ENCODE results near the gene GPALPP1. TPM values are rescaled to one million over a fixed set of nuclear protein-coding genes. Genes with fewer than 3 reads are reported as not detected.

The GPALPP1 gene, protein sequence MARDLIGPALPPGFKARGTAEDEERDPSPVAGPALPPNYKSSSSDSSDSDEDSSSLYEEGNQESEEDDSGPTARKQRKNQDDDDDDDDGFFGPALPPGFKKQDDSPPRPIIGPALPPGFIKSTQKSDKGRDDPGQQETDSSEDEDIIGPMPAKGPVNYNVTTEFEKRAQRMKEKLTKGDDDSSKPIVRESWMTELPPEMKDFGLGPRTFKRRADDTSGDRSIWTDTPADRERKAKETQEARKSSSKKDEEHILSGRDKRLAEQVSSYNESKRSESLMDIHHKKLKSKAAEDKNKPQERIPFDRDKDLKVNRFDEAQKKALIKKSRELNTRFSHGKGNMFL
- 31.4 and 40.9 TPM in 2 replicates for total RNA-seq

DNA sequence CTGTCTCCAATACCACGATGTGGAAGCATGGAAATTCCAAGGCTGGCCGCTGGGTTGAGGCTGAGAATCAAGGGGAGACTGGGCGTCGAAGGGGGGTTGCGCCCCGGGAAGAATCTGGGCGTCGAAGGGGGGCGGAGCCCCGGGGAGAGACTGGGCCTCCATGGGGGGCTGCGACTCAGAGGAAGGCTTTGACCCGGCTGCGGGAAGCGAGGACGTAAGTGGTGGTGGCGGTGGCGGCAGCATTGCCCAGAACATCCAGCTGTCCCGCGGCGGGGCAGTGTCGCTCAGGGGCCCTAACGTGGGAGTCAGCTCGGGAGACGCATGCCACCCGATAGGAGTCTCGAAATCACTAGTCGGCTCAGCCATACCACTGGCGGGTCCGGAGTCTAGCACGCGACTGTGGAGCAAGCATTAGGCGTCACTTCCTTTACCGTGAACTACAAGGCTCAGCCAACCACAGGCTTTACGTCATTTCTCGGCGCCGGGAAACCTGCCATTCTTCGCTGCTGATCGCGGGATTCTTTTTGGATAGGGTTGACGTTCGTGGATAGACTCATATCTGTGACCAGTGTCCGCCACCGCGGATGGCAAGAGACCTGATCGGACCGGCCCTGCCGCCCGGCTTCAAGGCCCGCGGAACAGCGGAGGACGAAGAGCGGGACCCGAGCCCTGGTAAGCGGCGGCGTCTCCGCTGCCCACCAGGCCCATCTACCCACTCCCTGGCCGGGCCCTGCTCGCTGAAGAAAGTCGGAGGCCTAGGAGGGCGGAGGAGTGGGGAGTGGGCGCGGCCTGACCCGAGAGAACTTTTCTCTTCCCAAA lies at the start of gene GPALPP1, which contains the start of gene NUFIP1:
Gene GPALPP1, plus strand, starts transcription at position 468 of the 819 bp plus-strand sequence. Its CDS starts 117 bp downstream, at position 585.
Gene NUFIP1, minus strand, starts transcription at position 401 of the 819 bp plus-strand sequence. Its CDS starts 35 bp downstream, at position 366.

Small RNAs within 50 kb of the gene (small RNA-seq; reads per million reads assigned to genes)
- not detected for gene RN7SL49P

Other genes with a start within 250 kb of the GPALPP1 start
- 5.2 and 5.7 TPM in 2 replicates for gene NUFIP1, start 67 bp upstream of the GPALPP1 start, total RNA-seq
- 30.7 and 31.6 TPM in 2 replicates for gene GTF2F2, start 131.0 kb downstream of the GPALPP1 start, total RNA-seq
- under 0.01 TPM in 1 of 2 replicates, not detected in the other for gene KCTD4, start 211.5 kb downstream of the GPALPP1 start, total RNA-seq

Measured in thoracic aorta endothelial cell (primary cell).